ENCODE results near the gene ADAMTSL4. TPM values are rescaled to one million over a fixed set of nuclear protein-coding genes. Genes with fewer than 3 reads are reported as not detected.
A peak's percentile ranks its signal among the peaks of the same experiment; 100 is the strongest.

Gene ADAMTSL4
- total and polyA plus RNA-seq, 2 donors (not counting 3 experiments of a cell fraction or from before 2014, with no cell fraction given), result 0.73 to 1.0 TPM

GRCh38 chr1:150563340-150564038, 14.3 kb downstream of the ADAMTSL4 start:
- H3K79me2 ChIP-seq (ENCODE audit: control insufficient read depth, insufficient read depth, low read length), result peaks cover 8% of the 10 kb centered on the region
- intact Hi-C loops (cut with micrococcal nuclease), result loop anchor here (5.0 kb wide), 1 partner anchor 359 kb away; no protein-coding TSS in a partner anchor
- no peak overlapping the region for H3K9ac ChIP-seq (replicated peaks; ENCODE audit: extremely low read depth, insufficient read depth, low read length)
- H3K27ac ChIP-seq (ENCODE audit: insufficient read depth, low read depth, low read length), result peak overlapping the region; percentile 99
- no peaks in the 10 kb centered on the region for H3K27me3 ChIP-seq (ENCODE audit: control insufficient read depth in 2 of 2, insufficient read depth in 2 of 2, low read length in 2 of 2)
- no TSS peak for BruUV-seq (replicated peaks)
- POLR2A ChIA-PET, result interaction anchor here (0.6 to 3.1 kb wide), 5 partner anchors 11 to 549 kb away, joined by 4 to 39 read pairs (median 6); partner anchors contain the start of gene MCL1
- no peak overlapping the region for H3K4me2 ChIP-seq (ENCODE audit: insufficient read depth, low read length)
- H4K20me1 ChIP-seq (replicated peaks; ENCODE audit: control insufficient read depth, extremely low read depth, insufficient read depth, low read length), result no peaks in the 10 kb centered on the region
- H3K9me3 ChIP-seq (replicated peaks; ENCODE audit: control insufficient read depth, insufficient read depth, low read length), result no peaks in the 10 kb centered on the region
- H3K36me3 ChIP-seq (ENCODE audit: control insufficient read depth in 2 of 2, extremely low read depth in 1 of 2, insufficient read depth in 2 of 2, low read length in 2 of 2), result no peaks in the 10 kb centered on the region
- dilution Hi-C loops (cut with MboI; ENCODE audit: extremely low pct_ligation_motif_present, low sequenced_read_pairs), result no loop called here
- DNase-seq (ENCODE audit: low read depth, low spot score) (peak; percentile 61), FAIRE-seq (peak; percentile 33)
- CTCF ChIA-PET, result interaction anchor here (0.9 to 13.9 kb wide), 5 partner anchors 12 to 433 kb away, joined by 3 to 288 read pairs (median 50); partner anchors contain the start of gene MCL1
- no peak overlapping the region for H2AFZ ChIP-seq (ENCODE audit: low read depth, low read length)
- H3K4me1 ChIP-seq (ENCODE audit: control insufficient read depth, extremely low read depth, insufficient read depth, low read length), result peaks cover 67% of the 10 kb centered on the region
- no peak overlapping the region for H3K4me3 ChIP-seq (replicated peaks in 1 of 3; ENCODE audit: insufficient read depth in 1 of 3, low read depth in 1 of 3, low read length in 3 of 3)
- no peaks in the 10 kb centered on the region for H3K9me1 ChIP-seq (replicated peaks; ENCODE audit: control insufficient read depth, extremely low read depth, insufficient read depth, low read length)
- TF ChIP-seq POLR2AphosphoS5 (IDR thresholded peaks at IDR 0.05; ENCODE audit: insufficient read depth, low read depth, low read length), result no peak
- no peak for TF ChIP-seq JUN (IDR thresholded peaks at IDR 0.05; ENCODE audit: borderline replicate concordance, insufficient read depth, insufficient read length, low read depth)
- no peak for TF ChIP-seq CTCF (IDR thresholded peaks at IDR 0.05; ENCODE audit: extremely low read depth in 1 of 2, insufficient read depth in 1 of 2, low read depth in 1 of 2, low read length in 2 of 2)
- TF ChIP-seq MYC (IDR thresholded peaks at IDR 0.05; ENCODE audit: low read depth, low read length), result no peak
- no peak for TF ChIP-seq FOS (IDR thresholded peaks at IDR 0.05; ENCODE audit: borderline replicate concordance, insufficient read depth, low read length)
